NCI-H226 (cell line): ENCODE measurements around the gene NUP210.

Experiments
- DNase-seq: peaks from one replicate; pipeline ENCODE4 v3.0.0-alpha.2; 2015

NUP210 gene

GRCh38 chr3:13317596-13318320 lies 102.4 kb downstream of the NUP210 start:
- no peak for DNase-seq

- no peak for DNase-seq
Observed at GRCh38 chr3:13316603-13317002, 103.5 kb downstream of the NUP210 start.

- no peak for DNase-seq
Observed at GRCh38 chr3:13314877-13315276, 105.2 kb downstream of the NUP210 start.

GRCh38 chr3:13313813-13314212 lies 106.3 kb downstream of the NUP210 start:
- DNase-seq = no peak

GRCh38 chr3:13309004-13309403 lies 111.1 kb downstream of the NUP210 start:
- DNase-seq = no peak

- DNase-seq = no peak
Observed at GRCh38 chr3:13308380-13308801, 111.7 kb downstream of the NUP210 start.

- no peak for DNase-seq
Observed at GRCh38 chr3:13307041-13307440, 113.1 kb downstream of the NUP210 start.

GRCh38 chr3:13305623-13306022 lies 114.5 kb downstream of the NUP210 start:
- DNase-seq = no peak

GRCh38 chr3:13303410-13303809 lies 116.7 kb downstream of the NUP210 start:
- DNase-seq = no peak

- DNase-seq = peak; percentile 65
Observed at GRCh38 chr3:13301286-13301987, 118.7 kb downstream of the NUP210 start.

- DNase-seq = no peak
Observed at GRCh38 chr3:13300546-13301285, 119.4 kb downstream of the NUP210 start.

GRCh38 chr3:13299531-13300155 lies 120.5 kb downstream of the NUP210 start:
- DNase-seq = no peak

- DNase-seq = no peak
Observed at GRCh38 chr3:13296662-13297061, 123.5 kb downstream of the NUP210 start.

GRCh38 chr3:13294442-13295351 lies 125.4 kb downstream of the NUP210 start:
- DNase-seq = no peak

GRCh38 chr3:13292375-13292774 lies 127.7 kb downstream of the NUP210 start:
- no peak for DNase-seq

GRCh38 chr3:13290941-13291340 lies 129.2 kb downstream of the NUP210 start:
- no peak for DNase-seq

- DNase-seq = no peak
Observed at GRCh38 chr3:13289771-13290285, 130.3 kb downstream of the NUP210 start.

GRCh38 chr3:13288732-13289718 lies 131.1 kb downstream of the NUP210 start:
- DNase-seq = no peak

GRCh38 chr3:13287833-13288232 lies 132.3 kb downstream of the NUP210 start:
- DNase-seq = no peak

- no peak for DNase-seq
Observed at GRCh38 chr3:13286873-13287272, 133.2 kb downstream of the NUP210 start.
